Activated CD4-positive, alpha-beta T cell treated with anti-CD3 and anti-CD28 coated beads, Interleukin-2, amount 10 ng/mL, durations not matched to agents 7 days and 5 days (primary cell): Measurements from ENCODE around the gene GH2. TPM values are rescaled to one million over a fixed set of nuclear protein-coding genes. Genes with fewer than 3 reads are reported as not detected.

Source experiments
- CTCF ChIA-PET: fragments of 350-600 bp; sonication (Branson Sonifier 250); formaldehyde crosslinking; loops from one replicate; lab custom pipeline; 2021; ENCODE audit warnings: antibody characterized with exemption; lab: Charles Lee
- POLR2A ChIA-PET: fragments of 350-600 bp; sonication (Branson Sonifier 250); formaldehyde crosslinking; loops from one replicate; lab custom pipeline; 2021; ENCODE audit warnings: antibody characterized with exemption; lab: Charles Lee
- DNase-seq: peaks from one replicate; pipeline ENCODE4 v3.0.0-alpha.2; 2020
- H3K27ac Mint-ChIP-seq: one replicate; pipeline ENCODE4 v1.8.0; 2021; ENCODE audit warnings: mild to moderate bottlenecking, moderate library complexity, mixed read lengths
- H3K27me3 Mint-ChIP-seq: one replicate; pipeline ENCODE4 v1.8.0; 2021; ENCODE audit warnings: mixed read lengths
- H3K36me3 Mint-ChIP-seq: one replicate; pipeline ENCODE4 v1.8.0; 2021; ENCODE audit warnings: low read depth, mixed read lengths
- H3K4me1 Mint-ChIP-seq: one replicate; pipeline ENCODE4 v1.8.0; 2021; ENCODE audit warnings: mixed read lengths
- H3K4me3 Mint-ChIP-seq: one replicate; pipeline ENCODE4 v1.8.0; 2021; ENCODE audit warnings: mild to moderate bottlenecking, moderate library complexity, mixed read lengths
- H3K9me3 Mint-ChIP-seq: one replicate; pipeline ENCODE4 v1.8.0; 2021; ENCODE audit warnings: mixed read lengths
- total RNA-seq, 2 experiments: library from RNA; stranded (reverse); gene quantifications; one replicate each; pipeline ENCODE4 v1.2.3, GENCODE V29; 2021

Gene GH2
- total RNA-seq, 2 experiments from 2014 or later, result not detected

GRCh38 chr17:63842540-63843386 lies 39.0 kb downstream of the GH2 start, which contains the start of gene SMARCD2:
TSS of gene SMARCD2 (minus strand) at chr17:63842685. CDS start at chr17:63842674, 11 bp downstream.
- Mint-ChIP-seq H3K4me3 (peak within 1 kb of the TSS; percentile 89), H3K9me3 (peaks cover under 1% of the 10 kb centered on the region), H3K36me3 (peaks cover 11% of the 10 kb centered on the region), H3K27me3 (no peaks in the 10 kb centered on the region), H3K27ac (peak within 1 kb of the TSS; percentile 98), H3K4me1 (peaks cover 42% of the 10 kb centered on the region)
- peak; percentile 98 for DNase-seq
- ChIA-PET POLR2A (interaction anchor here (0.6 to 1.0 kb wide), 2 partner anchors 16 to 18 kb away, joined by 3 read pairs; partner anchors contain the start of gene PSMC5), CTCF (interaction anchor here (0.7 to 2.6 kb wide), 10 partner anchors 8 to 518 kb away, joined by 3 to 15 read pairs (median 3); partner anchors contain the start of gene MAP3K3)

DNA sequence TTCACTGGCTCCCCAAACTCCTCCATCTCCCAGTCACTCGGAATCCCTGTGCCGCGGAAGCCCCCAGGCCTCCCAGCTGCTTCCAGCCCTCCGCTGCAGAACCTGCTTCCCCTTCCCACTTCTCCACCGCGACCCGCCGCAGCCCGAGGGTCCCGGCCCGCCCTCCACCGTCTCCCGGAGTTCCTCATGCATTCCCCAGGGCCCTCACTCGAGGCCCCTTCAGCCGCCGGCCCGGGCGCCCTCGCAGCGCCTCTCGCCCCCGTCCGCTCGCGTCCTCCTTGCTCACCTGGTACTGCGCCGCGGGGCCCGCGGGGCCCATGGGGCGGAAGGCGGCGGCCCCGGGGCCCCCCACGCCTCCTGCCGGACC lies 39.6 kb downstream of the GH2 start:
- no peaks in the 10 kb centered on the region for H3K27me3 Mint-ChIP-seq
- ChIA-PET CTCF (interaction anchor here (0.6 to 2.3 kb wide), 5 partner anchors 10 to 63 kb away, joined by 3 to 9 read pairs (median 3); partner anchors contain the start of gene PSMC5), POLR2A (no interaction called here)
- peak overlapping the region; percentile 88 for H3K27ac Mint-ChIP-seq
- no peaks in the 10 kb centered on the region for H3K9me3 Mint-ChIP-seq
- DNase-seq, result no peak
- H3K4me1 Mint-ChIP-seq, result peaks cover 41% of the 10 kb centered on the region
- peak overlapping the region; percentile 83 for H3K4me3 Mint-ChIP-seq
- H3K36me3 Mint-ChIP-seq, result peaks cover 9% of the 10 kb centered on the region

DNA sequence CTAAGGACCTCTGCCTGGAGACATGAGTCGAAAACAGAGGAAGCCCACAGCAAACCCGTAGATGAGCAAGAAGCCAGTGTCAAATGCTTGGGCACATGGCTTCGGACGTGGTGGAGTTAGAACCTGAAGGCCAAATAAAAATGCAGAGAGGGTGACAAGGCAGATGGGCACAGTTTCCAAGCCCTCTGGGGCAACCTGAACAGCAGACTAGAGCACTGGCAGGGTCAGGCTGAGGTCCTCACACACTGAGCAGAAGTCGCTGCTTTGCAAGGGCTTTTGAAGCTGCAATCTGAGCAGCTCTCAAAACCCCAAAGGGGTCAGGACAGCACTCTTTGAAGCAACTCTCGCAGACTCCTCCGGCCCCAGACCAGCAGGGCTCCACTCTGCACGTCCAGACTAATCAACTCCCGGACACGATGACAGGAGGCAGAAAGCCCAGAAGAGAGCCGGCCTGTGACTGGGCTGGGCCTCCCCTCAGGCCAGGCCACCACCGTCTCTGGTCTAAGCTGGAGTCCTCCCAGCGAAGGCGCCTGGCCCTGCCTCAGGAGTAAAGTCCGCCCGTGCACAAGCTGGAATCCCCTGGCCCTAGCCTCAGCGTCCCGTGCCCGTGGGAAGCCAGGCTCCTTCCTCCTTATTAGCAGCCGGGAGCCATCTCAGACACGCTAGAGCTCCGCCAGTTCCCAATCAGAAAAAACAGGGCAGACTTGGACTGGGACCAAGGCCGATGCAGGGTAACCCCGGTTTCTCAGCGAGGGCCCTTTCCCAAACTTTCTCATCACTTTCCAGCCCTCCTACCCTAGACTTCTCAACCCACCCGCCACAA lies 40.2 kb downstream of the GH2 start:
- H3K9me3 Mint-ChIP-seq, result no peaks in the 10 kb centered on the region
- H3K4me3 Mint-ChIP-seq, result peak overlapping the region; percentile 83
- CTCF ChIA-PET, result interaction anchor here (0.6 to 8.7 kb wide), 7 partner anchors 6 to 62 kb away, joined by 3 to 47 read pairs (median 6); partner anchors contain the start of gene PSMC5
- peak overlapping the region; percentile 88 for H3K27ac Mint-ChIP-seq
- no peaks in the 10 kb centered on the region for H3K27me3 Mint-ChIP-seq
- H3K36me3 Mint-ChIP-seq, result peaks cover 13% of the 10 kb centered on the region
- DNase-seq, result peak; percentile 20
- POLR2A ChIA-PET, result no interaction called here
- peaks cover 42% of the 10 kb centered on the region for H3K4me1 Mint-ChIP-seq

DNA sequence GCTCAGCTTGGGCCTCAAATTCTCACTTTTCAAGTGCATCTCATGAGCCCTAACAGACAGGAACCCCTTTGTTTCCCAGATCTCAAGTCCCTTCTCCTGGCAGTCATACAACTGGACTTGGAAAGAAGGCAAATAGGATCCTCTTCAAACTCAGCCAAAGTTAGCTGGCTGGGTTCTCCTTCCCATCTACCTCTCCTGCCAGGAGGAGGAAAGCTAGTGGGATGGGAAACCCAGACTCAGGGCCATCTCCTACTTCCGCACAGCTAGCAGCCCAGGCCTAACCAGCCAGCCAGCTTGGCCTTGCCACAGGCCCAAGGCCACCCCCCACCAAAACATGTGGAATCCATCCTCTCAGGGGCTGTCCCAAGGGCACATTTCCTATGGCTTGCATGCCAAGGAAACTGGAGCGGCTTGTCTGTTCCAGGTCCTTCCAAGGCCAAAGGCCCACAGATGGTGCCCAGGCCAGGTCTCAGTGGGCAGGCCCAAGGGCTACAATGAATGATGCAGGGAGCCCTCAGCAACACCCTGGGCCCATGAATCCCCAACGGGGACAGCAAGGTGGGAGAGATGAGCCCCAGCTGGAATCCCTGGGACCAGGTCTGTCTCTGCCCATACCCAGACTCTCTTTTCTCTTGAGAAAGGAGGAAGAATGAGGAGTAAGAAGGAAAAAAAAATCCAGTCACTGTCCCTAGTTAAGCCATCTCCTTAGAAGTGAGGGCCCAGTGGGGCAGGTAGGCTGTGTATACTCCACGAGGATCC lies 41.0 kb downstream of the GH2 start:
- CTCF ChIA-PET, result interaction anchor here (1.1 to 8.7 kb wide), 5 partner anchors 7 to 54 kb away, joined by 3 to 47 read pairs (median 6); no protein-coding TSS in a partner anchor
- Mint-ChIP-seq H3K36me3 (peaks cover 15% of the 10 kb centered on the region), H3K27ac (peak overlapping the region; percentile 88), H3K4me3 (peak overlapping the region; percentile 83), H3K27me3 (no peaks in the 10 kb centered on the region), H3K9me3 (no peaks in the 10 kb centered on the region), H3K4me1 (peaks cover 42% of the 10 kb centered on the region)
- DNase-seq, result no peak
- POLR2A ChIA-PET, result interaction anchor here (0.7 kb wide), 1 partner anchor 98 kb away, joined by 3 read pairs; no protein-coding TSS in a partner anchor

DNA sequence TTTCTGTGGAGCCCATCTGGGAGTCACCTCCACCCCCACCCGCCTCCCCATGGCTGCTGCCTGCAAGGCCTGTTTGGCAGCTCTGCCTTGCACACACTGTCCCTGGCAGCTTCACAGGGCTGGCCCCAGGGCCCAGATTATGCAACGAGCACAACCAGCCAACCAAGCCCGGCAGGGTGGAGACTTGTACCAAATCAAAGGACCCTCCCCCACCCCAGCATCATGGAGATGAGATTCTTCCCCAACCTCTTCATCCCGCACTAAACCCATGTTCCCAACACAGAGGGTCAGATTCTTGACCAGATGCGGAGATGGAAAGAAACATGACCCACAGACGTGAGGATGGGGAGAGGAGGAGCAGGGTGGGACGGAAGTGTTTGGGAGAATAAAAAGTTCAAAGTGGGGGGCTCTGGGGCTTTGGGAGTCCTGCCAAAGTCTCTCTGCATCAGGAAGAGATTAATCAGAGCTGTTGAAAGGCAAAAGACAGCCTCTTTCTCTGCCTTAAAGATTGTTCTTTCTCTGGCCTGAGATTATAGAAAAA lies 43.0 kb downstream of the GH2 start:
- DNase-seq, result no peak
- H3K9me3 Mint-ChIP-seq, result no peaks in the 10 kb centered on the region
- H3K36me3 Mint-ChIP-seq, result peaks cover 33% of the 10 kb centered on the region
- H3K27me3 Mint-ChIP-seq, result no peaks in the 10 kb centered on the region
- CTCF ChIA-PET, result interaction anchor here (0.6 to 8.7 kb wide), 7 partner anchors 9 to 180 kb away, joined by 3 to 47 read pairs (median 4); partner anchors contain the start of gene PSMC5
- H3K4me1 Mint-ChIP-seq, result peaks cover 42% of the 10 kb centered on the region
- POLR2A ChIA-PET, result interaction anchor here (1.0 to 1.1 kb wide), 2 partner anchors 10 to 12 kb away, joined by 3 to 4 read pairs; no protein-coding TSS in a partner anchor
- peak overlapping the region; percentile 52 for H3K4me3 Mint-ChIP-seq
- peak overlapping the region; percentile 82 for H3K27ac Mint-ChIP-seq

- Mint-ChIP-seq H3K36me3 (peaks cover 37% of the 10 kb centered on the region), H3K27ac (peak overlapping the region; percentile 5), H3K4me1 (peaks cover 40% of the 10 kb centered on the region), H3K9me3 (no peaks in the 10 kb centered on the region), H3K27me3 (no peaks in the 10 kb centered on the region), H3K4me3 (no peak overlapping the region)
- ChIA-PET POLR2A (interaction anchor here (1.0 to 1.1 kb wide), 2 partner anchors 9 to 12 kb away, joined by 3 to 4 read pairs; no protein-coding TSS in a partner anchor), CTCF (interaction anchor here (0.6 to 8.7 kb wide), 6 partner anchors 10 to 68 kb away, joined by 3 to 47 read pairs (median 4); partner anchors contain the start of gene PSMC5)
- no peak for DNase-seq
These were observed 43.7 kb downstream of the GH2 start for GRCh38 chr17:63837962-63838600.

DNA sequence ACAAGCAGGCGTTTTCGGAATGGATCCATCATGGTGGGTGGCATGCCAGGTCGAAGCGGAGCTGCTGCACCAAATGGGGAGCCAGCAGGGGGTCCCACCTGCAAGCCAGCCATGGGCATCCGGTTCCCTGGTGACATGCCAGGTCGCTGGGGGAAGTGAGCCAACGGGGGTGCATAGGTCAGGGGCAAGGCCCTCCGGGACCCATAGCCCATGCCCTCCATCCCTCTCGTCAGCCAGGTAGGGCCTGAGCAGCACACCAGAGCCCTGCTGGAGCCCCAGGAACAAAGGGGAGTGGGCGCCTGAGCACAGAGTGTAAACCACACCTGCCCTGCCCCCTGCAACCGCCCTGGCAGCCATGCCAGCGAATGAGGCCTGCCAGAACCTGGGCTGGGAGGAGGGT lies 44.3 kb downstream of the GH2 start:
- Mint-ChIP-seq H3K27me3 (no peaks in the 10 kb centered on the region), H3K4me3 (no peak overlapping the region), H3K27ac (no peak overlapping the region), H3K9me3 (no peaks in the 10 kb centered on the region), H3K36me3 (peaks cover 38% of the 10 kb centered on the region), H3K4me1 (peaks cover 41% of the 10 kb centered on the region)
- no peak for DNase-seq
- ChIA-PET POLR2A (no interaction called here), CTCF (interaction anchor here (0.8 to 8.7 kb wide), 4 partner anchors 9 to 13 kb away, joined by 3 to 47 read pairs (median 6); partner anchors contain the start of gene PSMC5)

DNA sequence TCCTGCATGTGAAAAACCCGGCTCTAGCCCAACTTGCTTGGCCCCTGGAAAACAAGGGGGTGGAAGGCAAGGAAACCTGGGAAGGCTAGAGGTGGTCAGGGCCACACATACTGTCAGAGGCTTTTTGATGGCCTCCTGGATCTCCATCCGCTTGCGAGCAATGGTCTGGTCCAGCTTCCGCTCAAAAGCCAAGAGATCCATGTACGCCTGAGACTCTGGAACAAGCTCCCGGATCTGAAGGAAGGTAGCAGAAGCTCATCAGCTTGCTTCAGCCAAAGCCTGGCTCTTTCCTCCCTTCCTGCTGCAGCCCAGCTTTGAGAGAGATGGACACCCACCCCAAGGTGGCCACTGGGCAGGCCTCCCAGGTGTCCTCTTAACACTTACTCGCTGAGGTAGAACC lies 44.9 kb downstream of the GH2 start:
- H3K4me1 Mint-ChIP-seq, result peaks cover 48% of the 10 kb centered on the region
- no peak for DNase-seq
- ChIA-PET POLR2A (no interaction called here), CTCF (interaction anchor here (1.9 to 8.7 kb wide), 2 partner anchors 8 to 11 kb away, joined by 6 to 47 read pairs; no protein-coding TSS in a partner anchor)
- no peak overlapping the region for H3K4me3 Mint-ChIP-seq
- H3K27me3 Mint-ChIP-seq, result no peaks in the 10 kb centered on the region
- H3K9me3 Mint-ChIP-seq, result no peaks in the 10 kb centered on the region
- no peak overlapping the region for H3K27ac Mint-ChIP-seq
- H3K36me3 Mint-ChIP-seq, result peaks cover 44% of the 10 kb centered on the region

- peaks cover 53% of the 10 kb centered on the region for H3K36me3 Mint-ChIP-seq
- H3K4me3 Mint-ChIP-seq, result no peak overlapping the region
- DNase-seq, result no peak
- H3K27ac Mint-ChIP-seq, result peak overlapping the region; percentile 16
- H3K4me1 Mint-ChIP-seq, result peaks cover 51% of the 10 kb centered on the region
- CTCF ChIA-PET, result interaction anchor here (0.7 to 8.7 kb wide), 11 partner anchors 9 to 410 kb away, joined by 3 to 47 read pairs (median 4); partner anchors contain the start of genes CCDC47, DDX42 and SMARCD2
- POLR2A ChIA-PET, result no interaction called here
- no peaks in the 10 kb centered on the region for H3K9me3 Mint-ChIP-seq
- no peaks in the 10 kb centered on the region for H3K27me3 Mint-ChIP-seq
These were observed 46.5 kb downstream of the GH2 start for GRCh38 chr17:63835167-63835720.

DNA sequence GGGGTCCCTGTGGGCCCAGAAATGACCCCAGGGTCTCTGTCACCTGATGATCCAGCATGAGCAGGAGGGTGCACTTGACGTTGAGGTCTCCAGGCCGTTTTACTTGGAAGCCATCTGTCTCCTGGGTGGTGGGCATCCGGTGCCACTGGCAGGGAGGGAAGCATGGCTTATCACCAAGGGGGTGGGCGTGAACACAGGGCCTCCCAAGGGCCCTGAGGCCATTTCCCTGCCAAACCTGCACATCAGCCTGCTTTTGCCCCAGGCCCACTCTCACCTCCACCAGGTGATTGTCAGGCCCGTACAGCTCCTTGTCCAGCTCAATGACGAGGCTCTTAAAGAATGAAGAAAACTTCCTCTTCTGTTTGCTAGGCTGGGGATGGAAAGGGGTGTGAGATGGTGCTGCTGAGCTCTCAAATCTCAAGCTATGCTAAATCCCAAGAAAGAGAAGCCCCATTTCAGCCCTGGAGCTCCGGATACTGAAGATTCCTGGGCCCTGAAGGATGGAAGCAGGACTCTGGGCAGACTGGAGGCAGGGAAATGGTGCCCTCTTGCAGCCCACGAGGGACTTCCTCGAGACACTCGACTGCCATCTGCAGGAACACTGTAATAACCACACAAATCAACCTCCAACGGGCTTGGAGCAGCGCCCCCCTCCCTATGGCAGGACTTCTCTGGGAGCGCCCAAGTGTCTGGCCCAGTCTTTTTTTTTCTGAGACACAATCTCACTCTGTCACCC lies 47.1 kb downstream of the GH2 start:
- no peak overlapping the region for H3K4me3 Mint-ChIP-seq
- H3K36me3 Mint-ChIP-seq, result peaks cover 59% of the 10 kb centered on the region
- ChIA-PET POLR2A (no interaction called here), CTCF (interaction anchor here (0.6 to 8.7 kb wide), 13 partner anchors 9 to 409 kb away, joined by 3 to 47 read pairs (median 4); partner anchors contain the start of genes CCDC47, DDX42 and SMARCD2)
- H3K4me1 Mint-ChIP-seq, result peaks cover 57% of the 10 kb centered on the region
- no peaks in the 10 kb centered on the region for H3K9me3 Mint-ChIP-seq
- no peaks in the 10 kb centered on the region for H3K27me3 Mint-ChIP-seq
- peak; percentile 73 for DNase-seq
- H3K27ac Mint-ChIP-seq, result peak overlapping the region; percentile 16
